Right ventricle myocardium superior (tissue), 1 donor: ENCODE measurements around the gene ZNF415. TPM values are rescaled to one million over a fixed set of nuclear protein-coding genes. Genes with fewer than 3 reads are reported as not detected.

Experiments
- ATAC-seq: fragments of 200-7000 bp; cut with Tn5 transposase; one replicate; pipeline ENCODE4 v1.9.1; 2020; ENCODE audit warnings: mild to moderate bottlenecking; ENCODE audit not compliant: poor library complexity
- DNase-seq: peaks from one replicate; pipeline ENCODE4 v3.0.0-alpha.2; 2020
- intact Hi-C: fragments of 100-400 bp; cut with DNase I; formaldehyde crosslinking; loops from one replicate; pipeline ENCODE4 v1.11.2; 2022
- total RNA-seq: library from RNA; stranded (reverse); fragmentation: NEBNext Ultra II Directional; extraction: Animal tissue kit (Norgen Biotek cat#: 25700); gene quantifications from one replicate; pipeline ENCODE4 v1.2.1, GENCODE V29; 2021
- donor health status: DM: no; HTN: yes; CAD: no; lungs with severe emphysema.

Gene ZNF415
- total RNA-seq, 1 donor from 2014 or later, result 17.8 TPM

DNA sequence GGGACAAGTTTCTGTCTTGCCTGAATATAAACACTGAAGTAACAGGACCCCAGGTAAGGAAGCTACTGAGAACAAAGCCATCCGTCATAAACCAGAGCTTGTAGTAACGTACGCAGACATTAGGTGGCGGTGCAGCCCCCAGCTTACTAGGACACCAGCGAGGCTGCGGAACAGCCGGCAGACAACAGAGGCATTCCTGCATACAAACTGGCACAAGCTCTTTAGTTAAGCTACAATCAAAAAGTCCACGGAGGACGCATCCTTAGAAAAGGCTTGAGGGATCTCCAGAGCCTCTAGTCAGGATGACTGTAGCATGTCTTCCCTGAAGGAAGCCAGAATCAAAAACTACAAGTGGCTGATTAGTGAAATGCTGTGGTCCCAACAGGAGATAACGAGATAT is 55.7 kb downstream of the ZNF415 start:
- intact Hi-C loops, result loop anchor here (5.0 kb wide), 1 partner anchor 115 kb away; the partner anchor contains the start of gene ZNF665
- DNase-seq (peak; percentile 67), ATAC-seq (peak; percentile 83)

DNA sequence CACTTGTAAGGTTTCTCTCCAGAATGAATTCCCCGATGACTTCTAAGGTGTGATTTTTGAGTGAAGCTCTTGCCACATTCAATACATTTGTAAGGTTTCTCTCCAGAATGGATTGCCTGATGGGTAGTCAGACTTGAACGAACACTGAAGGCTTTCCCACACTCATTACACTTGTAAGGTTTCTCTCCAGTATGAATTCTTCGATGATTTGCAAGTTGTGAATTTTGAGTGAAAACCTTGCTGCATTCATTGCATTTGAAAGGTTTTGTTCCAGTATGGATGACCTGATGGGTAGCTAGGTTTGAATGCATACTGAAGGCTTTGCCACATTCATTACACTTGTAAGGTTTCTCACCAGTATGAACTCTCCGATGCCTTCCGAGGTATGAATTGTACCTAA is 63.9 kb downstream of the ZNF415 start:
- intact Hi-C loops, result no loop called here
- DNase-seq, result no peak
- ATAC-seq, result no peak

DNA sequence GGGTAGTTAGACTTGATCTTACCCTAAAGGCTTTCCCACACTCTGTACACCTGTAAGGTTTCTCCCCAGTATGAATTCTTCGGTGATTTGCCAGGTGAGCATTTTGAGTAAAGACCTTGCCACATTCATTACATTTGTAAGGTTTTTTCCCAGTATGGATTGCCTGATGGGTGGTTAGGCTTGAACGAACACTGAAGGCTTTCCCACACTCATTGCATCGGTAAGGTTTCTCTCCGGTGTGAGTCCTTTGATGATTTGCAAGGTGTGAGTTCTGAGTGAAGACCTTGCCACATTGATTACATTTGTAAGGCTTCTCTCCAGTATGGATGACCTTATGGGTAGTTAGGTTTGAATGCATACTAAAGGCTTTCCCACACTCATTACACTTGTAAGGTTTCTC is 64.5 kb downstream of the ZNF415 start:
- intact Hi-C loops, result no loop called here
- ATAC-seq, result no peak

DNA sequence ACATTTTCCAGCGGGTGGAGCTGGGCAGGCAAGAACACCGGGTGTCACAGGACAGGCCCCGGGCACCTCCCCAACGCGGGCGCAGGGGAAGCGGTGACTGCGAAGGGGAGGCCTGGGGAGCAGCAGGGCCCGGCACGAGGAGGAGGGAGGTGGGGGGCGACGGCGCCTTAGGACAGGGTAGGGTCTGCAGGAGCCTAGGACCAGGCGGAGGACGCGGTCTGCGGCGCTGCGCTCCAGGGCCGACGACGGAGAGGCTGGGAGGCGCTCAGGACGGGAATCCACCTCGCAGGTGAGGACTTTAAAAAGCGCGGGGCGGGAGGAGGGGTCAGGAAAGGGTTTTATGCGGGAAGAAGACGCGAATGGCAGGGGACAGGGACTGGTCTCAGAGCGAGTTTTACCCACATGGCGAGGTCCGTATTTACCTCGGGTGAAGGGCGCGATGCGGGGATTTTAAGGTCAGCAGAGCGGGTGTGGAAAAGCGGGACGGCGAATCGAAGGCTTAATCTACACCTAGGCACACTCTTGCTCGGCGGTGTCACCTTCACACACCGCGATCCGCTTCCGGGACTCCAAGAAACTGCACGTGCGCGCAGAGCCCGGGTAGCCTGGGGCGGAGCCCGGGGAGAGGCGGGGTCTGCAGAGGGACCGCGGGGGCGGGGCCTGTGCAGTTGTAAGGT is 74.7 kb downstream of the ZNF415 start:
- peak; percentile 70 for DNase-seq
- ATAC-seq, result peak; percentile 94
- intact Hi-C loops, result no loop called here

More for the DNA sequence above, 64.5 kb downstream of the ZNF415 start:
- no peak for DNase-seq

Other genes with a start within 250 kb of the ZNF415 start
- gene ZNF320, start 235.3 kb downstream of the ZNF415 start, total RNA-seq, result 7.7 TPM
- gene ZNF888, start 209.5 kb downstream of the ZNF415 start, total RNA-seq, result 1.7 TPM
- 4.7 TPM for gene ZNF816, start 170.0 kb downstream of the ZNF415 start, total RNA-seq
- not detected for gene ERVV-1, start 119.0 kb downstream of the ZNF415 start, total RNA-seq
- not detected for gene ERVV-2, start 88.2 kb downstream of the ZNF415 start, total RNA-seq
- 15.7 TPM for gene ZNF160, start 29.5 kb downstream of the ZNF415 start, total RNA-seq
- 5.8 TPM for gene ZNF347, start 26.1 kb upstream of the ZNF415 start, total RNA-seq
- 1.3 TPM for gene ZNF665, start 60.4 kb upstream of the ZNF415 start, total RNA-seq
- gene ZNF677, start 122.0 kb upstream of the ZNF415 start, total RNA-seq, result 21.1 TPM
- gene VN1R2, start 125.4 kb upstream of the ZNF415 start, total RNA-seq, result not detected
- not detected for gene VN1R4, start 134.8 kb upstream of the ZNF415 start, total RNA-seq
- 3.3 TPM for gene ZNF845, start 200.8 kb upstream of the ZNF415 start, total RNA-seq
- 4.7 TPM for gene ZNF525, start 232.8 kb upstream of the ZNF415 start, total RNA-seq